NOMO-1 (cell line): ENCODE data around the gene ALS2.

Experiments
- DNase-seq, 2 experiments: peaks; one replicate each; lab custom pipeline; 2025; ENCODE audit not compliant: unreplicated experiment in 2 of 2; lab: John Stamatoyannopoulos, UW

The ALS2 gene

DNA sequence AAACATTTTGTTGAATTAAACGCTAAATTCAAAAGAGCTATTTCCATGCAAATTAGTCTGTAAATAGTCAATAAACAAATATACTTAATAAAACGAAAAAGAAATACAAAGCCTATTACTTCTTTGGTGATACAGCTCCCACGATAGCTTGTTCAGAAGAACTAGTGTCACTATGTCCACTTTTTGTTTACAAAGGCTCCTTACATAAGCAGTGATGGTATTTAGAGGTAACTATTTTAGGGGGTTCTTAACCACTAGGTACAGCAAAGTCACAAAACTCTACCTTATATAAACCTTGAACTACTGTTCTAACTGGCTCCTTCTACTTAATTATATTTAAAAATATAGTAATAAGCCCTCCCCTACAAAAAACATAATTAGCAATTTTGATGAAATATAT lies 21.9 kb downstream of the ALS2 start:
- DNase-seq: no peak

DNA sequence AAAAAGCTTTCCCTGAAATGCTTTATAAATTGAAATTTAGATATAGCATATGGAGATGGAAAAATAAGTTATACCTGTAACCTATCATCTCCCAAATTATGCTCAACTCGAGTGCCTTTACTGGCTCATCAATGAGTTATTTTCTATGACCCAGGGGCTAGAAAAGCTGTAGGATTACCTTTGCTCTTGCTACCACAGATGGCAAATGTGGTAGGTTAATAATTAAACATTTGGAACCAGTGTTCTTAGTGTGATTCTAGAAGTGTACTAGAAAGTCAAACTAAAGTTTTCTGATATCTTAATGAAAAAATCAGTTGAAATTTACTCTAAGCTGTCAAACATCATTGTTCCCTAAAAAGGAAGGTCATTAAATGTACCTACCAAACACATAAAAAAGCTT lies 22.5 kb downstream of the ALS2 start:
- no peak for DNase-seq

DNA sequence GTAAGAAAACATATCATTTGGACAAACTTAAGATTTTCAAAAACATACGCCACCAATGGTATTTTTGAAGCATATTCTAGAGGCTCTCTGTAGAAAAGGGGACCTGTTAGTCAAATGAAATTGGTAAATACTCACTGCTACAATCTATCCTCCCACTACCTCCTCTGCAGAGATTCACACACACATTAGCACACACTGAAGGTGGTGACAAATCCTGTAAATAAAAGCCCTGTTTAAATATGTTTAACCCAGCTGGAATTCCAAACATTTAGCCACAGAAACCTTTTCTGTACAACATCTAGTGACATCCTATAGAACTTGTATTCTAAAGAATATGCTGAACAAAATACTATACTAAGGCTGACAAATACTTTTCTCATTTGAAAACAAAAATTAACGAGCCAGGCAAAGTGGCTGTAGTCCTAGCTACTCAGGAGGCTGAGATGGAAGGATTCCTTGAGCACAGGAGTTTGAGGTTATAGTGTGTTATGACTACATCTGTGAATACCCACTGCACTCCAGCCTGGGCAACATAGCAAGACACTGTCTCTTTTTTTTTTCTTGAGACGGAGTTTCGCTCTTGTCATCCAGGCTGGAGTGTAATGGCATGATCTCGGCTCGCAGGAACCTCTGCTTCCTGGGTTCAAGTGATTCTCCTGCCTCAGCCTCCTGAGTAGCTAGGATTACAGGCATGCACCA lies 25.9 kb downstream of the ALS2 start:
- no peak for DNase-seq

DNA sequence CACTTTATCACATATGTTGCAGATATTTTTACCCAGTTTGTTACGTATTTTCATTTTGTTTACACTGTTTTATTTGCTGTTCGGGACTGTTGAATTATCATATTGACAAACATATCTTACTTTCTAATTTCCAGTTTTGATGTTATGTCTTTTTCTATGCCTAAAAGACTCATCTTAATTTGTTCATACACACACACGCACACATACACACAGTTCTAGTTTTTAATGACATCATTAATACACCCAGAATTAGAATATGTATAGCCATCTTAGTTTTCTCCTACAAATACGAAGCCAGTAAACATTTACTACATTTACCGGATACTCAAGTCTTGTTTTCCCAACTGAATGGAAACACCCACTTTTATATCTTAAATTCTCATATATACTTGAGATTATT lies 29.2 kb downstream of the ALS2 start:
- DNase-seq: no peak

DNA sequence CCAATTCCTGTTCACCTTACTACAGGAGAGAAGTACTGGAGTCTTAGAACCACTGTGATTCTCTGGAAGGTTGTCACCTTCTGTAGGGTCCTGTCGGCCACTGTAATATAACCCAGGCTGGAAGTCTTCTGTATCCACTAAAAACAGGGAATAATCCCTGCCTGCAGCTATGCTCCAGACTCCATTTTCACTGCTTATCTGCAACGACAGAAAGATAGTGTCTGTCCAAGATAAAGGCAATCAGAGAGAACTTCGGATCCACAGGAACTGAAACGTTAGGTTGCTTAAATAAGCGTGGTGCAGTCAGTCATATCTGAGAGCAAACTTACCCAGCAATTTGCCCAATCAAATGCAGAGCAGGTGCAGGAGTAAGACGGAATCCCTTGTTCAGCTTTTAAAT lies 34.2 kb downstream of the ALS2 start:
- no peak for DNase-seq

DNA sequence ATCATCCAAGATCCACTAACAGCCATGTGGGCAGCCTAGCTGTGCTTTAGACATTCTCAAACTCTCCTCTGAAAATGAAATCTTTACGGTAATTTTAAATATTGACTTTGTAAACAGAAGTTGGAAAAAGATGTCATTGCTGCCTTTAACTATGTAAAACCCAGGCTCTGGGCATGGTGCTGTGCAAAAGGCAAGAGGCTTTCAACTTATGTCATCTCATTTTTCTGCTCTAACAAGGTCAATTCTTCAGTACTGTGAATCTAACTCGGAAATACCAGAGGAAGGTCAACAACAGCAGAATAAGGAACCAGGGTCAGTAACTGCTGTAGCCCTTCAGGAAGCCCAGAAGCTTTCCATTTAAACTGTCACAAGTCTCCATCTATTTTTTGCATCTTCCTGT lies 45.2 kb downstream of the ALS2 start:
- no peak for DNase-seq

DNA sequence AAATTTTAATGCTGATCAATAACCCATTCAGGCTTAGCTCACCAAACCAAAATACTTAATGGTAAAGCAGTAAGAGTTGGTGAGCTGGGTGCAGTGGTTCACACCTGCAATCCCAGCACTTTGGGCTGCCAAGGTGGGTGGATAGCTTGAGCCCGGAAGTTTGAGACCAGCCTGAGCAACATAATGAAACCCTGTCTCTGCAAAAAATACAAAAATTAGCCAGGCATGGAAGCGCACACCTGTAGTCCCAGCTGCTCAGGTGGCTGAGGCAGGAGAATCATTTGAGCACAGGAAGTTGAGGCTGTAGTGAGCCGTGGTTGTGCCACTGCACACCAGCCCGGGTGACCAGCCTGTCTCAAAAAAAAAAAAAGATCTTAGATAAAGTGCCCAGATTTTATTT lies 46.6 kb downstream of the ALS2 start:
- no peak for DNase-seq

DNA sequence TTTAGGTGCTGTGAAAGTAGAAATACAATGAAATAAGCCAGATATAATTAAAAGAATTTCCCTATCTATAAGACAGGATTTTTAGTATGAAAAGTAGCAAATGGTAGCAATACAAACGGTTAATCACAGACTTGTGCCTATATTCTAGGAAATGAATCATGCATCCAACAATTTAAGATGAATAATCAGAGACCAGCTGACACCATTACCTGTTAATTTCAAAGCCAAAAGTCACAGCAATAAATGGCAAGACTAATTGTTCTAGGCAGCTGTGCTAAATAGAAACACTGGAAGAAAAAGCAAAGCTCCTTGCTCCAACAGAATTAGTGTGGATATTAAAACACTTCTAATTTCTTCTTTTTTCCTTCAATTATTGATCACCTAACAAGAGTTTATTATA lies 47.2 kb downstream of the ALS2 start:
- DNase-seq: no peak

- no peak for DNase-seq
These were observed 50.0 kb downstream of the ALS2 start for GRCh38 chr2:201730651-201731285.

DNA sequence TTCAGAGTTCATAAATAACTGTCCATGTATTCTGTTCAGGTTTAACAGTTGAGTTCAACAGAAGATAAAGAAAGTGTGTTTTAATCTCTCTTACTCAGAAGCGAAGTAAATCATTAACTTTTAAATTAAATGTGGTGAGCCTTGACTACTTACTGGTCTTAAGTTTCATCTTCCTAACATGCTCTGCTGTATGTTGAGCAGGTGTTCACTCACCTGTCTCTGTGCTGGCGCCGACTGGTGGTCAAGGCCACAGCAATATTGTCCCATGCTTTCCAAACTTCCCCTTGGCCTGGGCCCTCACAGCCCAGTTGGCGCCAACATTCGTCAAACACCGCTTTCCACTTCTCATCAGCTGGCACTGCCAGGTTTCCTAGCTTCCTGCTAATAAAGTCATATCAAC lies 65.3 kb downstream of the ALS2 start:
- no peak for DNase-seq

DNA sequence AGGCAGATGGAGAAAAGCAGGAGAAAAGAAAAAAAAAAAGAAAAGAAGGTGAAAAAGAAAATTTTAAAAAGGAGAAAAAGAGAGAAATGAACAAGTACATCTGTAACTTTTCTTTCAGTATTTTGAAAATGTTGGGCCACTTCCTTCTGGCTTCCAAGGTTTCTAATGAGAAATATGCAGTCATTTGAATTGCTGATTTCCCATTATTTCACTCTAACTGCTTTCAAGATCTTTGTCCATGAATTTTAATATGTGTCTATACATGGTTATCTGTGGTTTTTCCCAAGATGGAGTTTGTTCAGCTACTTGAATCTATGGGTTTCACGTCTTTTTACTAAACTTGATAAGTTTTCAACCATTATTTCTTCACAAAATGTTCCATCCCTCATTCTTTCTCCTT lies 68.0 kb downstream of the ALS2 start:
- DNase-seq: no peak

DNA sequence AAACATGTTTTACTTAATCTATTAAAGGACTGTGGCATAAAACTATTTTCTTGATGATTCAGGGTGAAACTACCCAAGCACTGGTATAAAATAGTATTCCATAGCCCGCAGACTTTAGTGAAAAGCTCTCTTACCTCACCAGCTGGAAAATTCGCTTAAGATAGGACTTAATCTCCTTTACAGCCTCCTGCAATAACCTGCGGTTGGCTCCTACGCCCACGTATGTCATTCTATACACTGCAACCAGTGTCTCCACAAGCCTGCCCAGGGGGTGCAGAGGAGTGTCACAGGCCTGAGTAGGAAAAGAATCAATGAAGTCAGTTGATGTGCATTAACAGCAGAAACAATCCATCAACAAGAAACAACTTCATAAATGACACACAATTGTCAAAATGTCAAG lies 71.0 kb downstream of the ALS2 start:
- DNase-seq: no peak

- DNase-seq: no peak
These were observed 71.7 kb downstream of the ALS2 start for GRCh38 chr2:201709049-201709448.

DNA sequence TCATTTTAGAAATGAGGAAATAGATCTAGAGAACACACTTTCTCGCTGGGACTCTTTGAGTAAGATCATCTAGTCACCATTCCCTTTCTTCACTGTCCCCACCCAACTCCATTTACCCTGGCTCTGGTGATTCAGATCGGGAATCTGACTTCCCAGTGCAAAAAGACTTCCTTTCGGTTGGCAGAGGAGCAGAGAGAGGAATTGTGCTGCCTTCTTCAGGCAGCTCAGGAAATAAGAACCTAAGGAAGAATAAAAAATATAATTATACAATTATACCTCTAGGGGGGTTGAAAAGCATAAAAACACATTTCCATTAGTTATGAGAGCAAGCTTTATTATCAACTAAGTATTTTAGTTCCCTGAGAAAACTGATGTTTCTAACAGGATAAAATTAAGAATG lies 73.0 kb downstream of the ALS2 start:
- DNase-seq: no peak

DNA sequence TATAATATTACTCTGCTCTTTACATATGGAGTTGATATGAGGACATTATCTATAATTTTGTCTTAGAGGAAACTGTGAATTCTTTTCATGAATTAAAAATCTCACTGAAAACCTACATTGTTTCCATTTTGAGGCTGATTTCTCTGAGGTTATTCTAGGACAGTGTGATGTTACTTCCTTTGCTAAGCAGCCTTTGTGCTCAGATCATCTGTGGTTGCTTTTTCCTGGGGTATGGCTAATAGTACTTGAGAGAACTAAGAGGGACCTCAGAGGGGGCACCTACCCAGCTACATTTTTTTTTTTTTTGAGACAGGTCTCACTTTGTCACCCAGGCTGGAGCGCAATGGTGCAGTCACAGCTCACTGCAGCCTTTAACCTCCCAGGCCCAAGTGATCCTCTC lies 73.6 kb downstream of the ALS2 start:
- no peak for DNase-seq

- no peak for DNase-seq
These were observed 76.2 kb downstream of the ALS2 start for GRCh38 chr2:201704536-201704935.

GRCh38 chr2:201701646-201702045 lies 79.1 kb downstream of the ALS2 start:
- DNase-seq: no peak

DNA sequence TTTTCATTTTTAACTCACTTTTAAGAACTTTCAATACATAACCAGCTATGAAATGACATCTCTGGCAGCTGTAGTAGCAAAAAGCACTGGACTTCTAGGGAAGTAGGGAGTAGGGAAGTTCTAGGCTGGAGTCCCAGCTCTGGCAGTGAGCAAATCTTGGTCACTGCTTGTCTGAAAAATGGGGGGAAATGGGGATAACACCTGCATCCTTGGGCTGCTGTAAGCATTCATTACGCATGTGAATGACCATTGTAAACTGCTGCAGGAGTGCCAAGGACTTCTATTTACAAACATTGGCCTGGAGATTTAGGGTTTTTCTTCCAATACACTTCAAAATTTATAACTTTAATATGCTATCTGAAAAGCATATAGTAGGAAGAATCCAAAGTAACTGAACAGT lies 81.3 kb downstream of the ALS2 start:
- DNase-seq: no peak

DNA sequence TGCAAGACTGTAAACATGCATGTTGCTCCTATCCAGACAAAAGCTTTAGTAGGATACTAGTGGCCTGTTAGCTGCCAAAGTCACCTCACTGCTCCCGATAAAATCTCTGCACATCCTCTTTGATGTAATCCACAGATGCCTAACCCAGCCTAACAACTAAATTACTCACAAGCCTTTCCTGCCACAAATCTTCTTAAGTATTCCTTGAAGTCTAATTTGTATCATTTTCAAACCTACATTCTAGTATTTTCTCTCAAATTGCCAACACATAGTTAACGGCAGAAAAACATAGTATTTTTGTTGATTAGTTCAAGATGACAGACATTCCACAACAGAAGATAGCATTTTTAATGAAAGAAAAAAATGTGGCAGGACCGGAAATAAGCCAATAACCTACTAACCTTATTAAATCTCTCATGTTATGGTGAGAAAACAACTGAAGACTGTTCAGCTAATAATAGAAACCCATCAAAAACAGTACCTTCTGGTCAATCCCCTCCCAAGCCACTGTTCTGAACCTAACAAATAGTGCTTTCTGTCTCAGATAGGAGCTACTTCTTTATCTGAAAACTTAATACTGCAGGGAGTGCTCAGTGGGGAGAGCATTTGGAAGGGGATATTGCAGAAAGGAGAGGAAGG lies 82.0 kb downstream of the ALS2 start, which contains the start of gene MPP4:
TSS of gene MPP4 (minus strand) at position 57 of the 639 bp plus-strand sequence. CDS start 4,690 bp downstream, outside the sequence.
- no peak for DNase-seq

GRCh38 chr2:201697899-201698298 lies 82.8 kb downstream of the ALS2 start:
- DNase-seq: no peak

DNA sequence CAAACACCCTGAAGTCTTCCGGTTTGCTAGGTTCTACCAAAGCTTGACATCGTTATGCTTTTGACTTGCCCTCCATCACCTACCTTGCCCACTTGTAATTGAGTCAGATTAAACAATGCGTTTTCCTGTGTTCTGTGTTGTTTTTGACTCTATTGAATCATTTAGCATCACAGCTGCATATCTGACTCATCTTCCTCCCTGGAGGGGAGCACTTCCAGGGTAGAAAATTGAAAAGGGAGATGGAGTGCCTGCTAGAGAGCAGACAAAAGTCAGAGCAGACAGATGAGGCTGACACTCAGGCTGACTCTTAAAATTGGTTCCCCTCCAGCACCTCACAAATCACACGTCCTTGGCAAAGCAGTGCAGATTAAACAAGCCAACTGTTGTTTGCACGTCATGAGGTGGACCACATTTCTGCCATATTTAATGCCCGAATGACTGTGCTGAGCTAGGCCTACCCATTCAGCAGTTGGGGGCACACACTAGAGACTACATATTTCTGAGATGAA lies 84.5 kb downstream of the ALS2 start:
- no peak for DNase-seq

- no peak for DNase-seq
These were observed 95.6 kb downstream of the ALS2 start for GRCh38 chr2:201685156-201685555.
